Tibial artery (tissue), 4 donors: ENCODE measurements around the gene TPM1.

Source experiments
- DNase-seq, 2 donors: peaks; one replicate each; pipeline ENCODE4 v3.0.0-alpha.2; 2019
- H3K27ac ChIP-seq, 2 donors: fragments of 200-600 bp; sonication (generic) in 1 of 2; 1 replicate in 1 of 2; 2 replicates in 1 of 2; pipeline ENCODE4 v1.5.1; 2018 to 2019; ENCODE audit warnings: mild to moderate bottlenecking in 1 of 2
- H3K27me3 ChIP-seq, 2 donors: fragments of 200-600 bp; sonication (generic) in 1 of 2; one replicate each; pipeline versions ENCODE4 v1.5.1 to v1.6.0; 2016 to 2019
- H3K36me3 ChIP-seq, 3 donors: fragments of 200-600 bp; sonication (generic) in 2 of 3; one replicate each; pipeline ENCODE4 v1.5.1; 2016 to 2019; ENCODE audit warnings: mild to moderate bottlenecking in 2 of 3
- H3K4me1 ChIP-seq, 4 donors: fragments of 200-600 bp; sonication (generic) in 2 of 4; 1 replicate in 3 of 4; 2 replicates in 1 of 4; pipeline ENCODE4 v1.5.1; 2016 to 2019
- H3K4me3 ChIP-seq, 2 donors: fragments of 200-600 bp; sonication (generic) in 1 of 2; 1 replicate in 1 of 2; 2 replicates in 1 of 2; pipeline ENCODE4 v1.5.1; 2018 to 2019; ENCODE audit warnings: mild to moderate bottlenecking in 2 of 2
- H3K9me3 ChIP-seq, 3 donors: fragments of 200-600 bp; sonication (generic) in 1 of 3; one replicate each; pipeline ENCODE4 v1.5.1; 2016 to 2019
- CTCF ChIP-seq, 2 experiments: fragments of 200-600 bp in 1 of 2; fragments of 450-650 bp in 1 of 2; IDR thresholded peaks; one replicate each; pipeline ENCODE4 v1.5.1; 2017 to 2019; ENCODE audit warnings: antibody characterized with exemption in 2 of 2, mild to moderate bottlenecking in 1 of 2, moderate library complexity in 1 of 2
- intact Hi-C: fragments of 100-400 bp; cut with DNase I; formaldehyde crosslinking; loops from one replicate; pipeline ENCODE4 v1.15.0; 2023; ENCODE audit warnings: low total_unique reads

TPM1 gene

GRCh38 chr15:63048776-63049665, 6.5 kb downstream of the TPM1 start:
- DNase-seq, result peak in 1 of 2 donors; percentile 68
- Histone ChIP-seq H3K27ac (peak overlapping the region; percentile 93 to 97), H3K4me1 (peaks cover 0 to 73% (median 54%) of the 10 kb centered on the region in 4 donors), H3K9me3 (no peaks in the 10 kb centered on the region), H3K4me3 (peak overlapping the region; percentile 90 to 95), H3K27me3 (no peaks in the 10 kb centered on the region), H3K36me3 (peaks cover 8 to 35% (median 24%) of the 10 kb centered on the region in 3 donors)
- intact Hi-C loops, result loop anchor here (5.0 kb wide), 2 partner anchors 43 to 353 kb away; no protein-coding TSS in a partner anchor
- no peak for TF ChIP-seq CTCF (IDR thresholded peaks at IDR 0.05)

GRCh38 chr15:63049783-63050371, 7.3 kb downstream of the TPM1 start:
- Histone ChIP-seq H3K36me3 (peaks cover 0 to 30% (median 15%) of the 10 kb centered on the region in 3 donors), H3K4me1 (peaks cover 5 to 81% (median 60%) of the 10 kb centered on the region in 4 donors), H3K4me3 (peak overlapping the region; percentile 90 to 95), H3K27ac (peak overlapping the region; percentile 93 to 97), H3K27me3 (no peaks in the 10 kb centered on the region), H3K9me3 (no peaks in the 10 kb centered on the region)
- TF ChIP-seq CTCF (IDR thresholded peaks at IDR 0.05), result no peak
- DNase-seq, result no peak
- intact Hi-C loops, result loop anchor here (5.0 kb wide), 2 partner anchors 42 to 352 kb away; no protein-coding TSS in a partner anchor

- H3K4me1 ChIP-seq, result peaks cover 5 to 90% (median 68%) of the 10 kb centered on the region in 4 donors
- peak overlapping the region; percentile 90 to 95 for H3K4me3 ChIP-seq
- H3K36me3 ChIP-seq, result peaks cover 0 to 29% (median 17%) of the 10 kb centered on the region in 3 donors
- H3K9me3 ChIP-seq, result no peaks in the 10 kb centered on the region
- DNase-seq, result no peak
- intact Hi-C loops, result no loop called here
- TF ChIP-seq CTCF (IDR thresholded peaks at IDR 0.05), result no peak
- peak overlapping the region; percentile 93 to 97 for H3K27ac ChIP-seq
- H3K27me3 ChIP-seq, result no peaks in the 10 kb centered on the region
Measured at GRCh38 chr15:63050731-63051155, 8.2 kb downstream of the TPM1 start.

GRCh38 chr15:63051156-63052066, 8.9 kb downstream of the TPM1 start:
- Histone ChIP-seq H3K9me3 (no peaks in the 10 kb centered on the region), H3K27ac (peak overlapping the region; percentile 93 to 97)
- no peak for TF ChIP-seq CTCF (IDR thresholded peaks at IDR 0.05)

More at GRCh38 chr15:63051156-63052066, 8.9 kb downstream of the TPM1 start:
- peaks cover 5 to 24% (median 23%) of the 10 kb centered on the region in 3 donors for H3K36me3 ChIP-seq
- intact Hi-C loops, result no loop called here
- DNase-seq, result no peak
- peak overlapping the region in 1 of 2 donors; percentile 95 for H3K4me3 ChIP-seq
- H3K4me1 ChIP-seq, result peaks cover 5 to 93% (median 74%) of the 10 kb centered on the region in 4 donors
- no peaks in the 10 kb centered on the region for H3K27me3 ChIP-seq
